Calu3 (cell line): ENCODE results near the gene LETM1. TPM values are rescaled to one million over a fixed set of nuclear protein-coding genes. Genes with fewer than 3 reads are reported as not detected.

ENCODE experiments used
- BruUV-seq: library from RNA; stranded (reverse); fragments of 400-500 nt; replicated peaks from 2 replicates; lab custom pipeline; 2021; lab: Mats Ljungman, UMichigan
- CTCF ChIA-PET: fragments of 300-600 bp; sonication (Branson Sonifier 250); formaldehyde crosslinking; loops from one replicate; lab custom pipeline; 2022; ENCODE audit warnings: antibody characterized with exemption; lab: Charles Lee
- DNase-seq: peaks from one replicate; pipeline ENCODE4 v3.0.0; 2022
- H3K27ac Mint-ChIP-seq: one replicate; pipeline ENCODE4 v1.8.0; 2022; ENCODE audit warnings: mixed read lengths; ENCODE audit not compliant: unreplicated experiment
- H3K27me3 Mint-ChIP-seq: one replicate; pipeline ENCODE4 v1.8.0; 2022; ENCODE audit warnings: mixed read lengths; ENCODE audit not compliant: unreplicated experiment
- H3K36me3 Mint-ChIP-seq: one replicate; pipeline ENCODE4 v1.8.0; 2022; ENCODE audit warnings: mild to moderate bottlenecking, moderate library complexity, mixed read lengths; ENCODE audit not compliant: insufficient read depth, unreplicated experiment
- H3K4me1 Mint-ChIP-seq: one replicate; pipeline ENCODE4 v1.8.0; 2022; ENCODE audit warnings: mild to moderate bottlenecking, low read depth, mixed read lengths; ENCODE audit not compliant: unreplicated experiment
- H3K4me3 Mint-ChIP-seq: one replicate; pipeline ENCODE4 v1.8.0; 2022; ENCODE audit warnings: mild to moderate bottlenecking, low read depth, moderate library complexity, mixed read lengths; ENCODE audit not compliant: unreplicated experiment
- H3K9me3 Mint-ChIP-seq: one replicate; pipeline ENCODE4 v1.8.0; 2022; ENCODE audit warnings: low read depth, mixed read lengths; ENCODE audit not compliant: unreplicated experiment
- intact Hi-C: fragments of 100-400 bp; cut with micrococcal nuclease; formaldehyde crosslinking; loops from one replicate; pipeline ENCODE4 v1.10.0; 2022; ENCODE audit not compliant: unreplicated experiment
- total RNA-seq: library from RNA; stranded (reverse); gene quantifications from 2 replicates; pipeline ENCODE4 v1.2.3, GENCODE V29; 2022
- TF ChIP-seq, protein P1 (sequence below): fragments of 200-600 bp; IDR thresholded peaks from one replicate; pipeline ENCODE4 v1.8.0; 2022; ENCODE audit warnings: antibody characterized with exemption; ENCODE audit not compliant: unreplicated experiment

LETM1 gene
- total RNA-seq, 1 experiment from 2014 or later, result 47.2 TPM

DNA sequence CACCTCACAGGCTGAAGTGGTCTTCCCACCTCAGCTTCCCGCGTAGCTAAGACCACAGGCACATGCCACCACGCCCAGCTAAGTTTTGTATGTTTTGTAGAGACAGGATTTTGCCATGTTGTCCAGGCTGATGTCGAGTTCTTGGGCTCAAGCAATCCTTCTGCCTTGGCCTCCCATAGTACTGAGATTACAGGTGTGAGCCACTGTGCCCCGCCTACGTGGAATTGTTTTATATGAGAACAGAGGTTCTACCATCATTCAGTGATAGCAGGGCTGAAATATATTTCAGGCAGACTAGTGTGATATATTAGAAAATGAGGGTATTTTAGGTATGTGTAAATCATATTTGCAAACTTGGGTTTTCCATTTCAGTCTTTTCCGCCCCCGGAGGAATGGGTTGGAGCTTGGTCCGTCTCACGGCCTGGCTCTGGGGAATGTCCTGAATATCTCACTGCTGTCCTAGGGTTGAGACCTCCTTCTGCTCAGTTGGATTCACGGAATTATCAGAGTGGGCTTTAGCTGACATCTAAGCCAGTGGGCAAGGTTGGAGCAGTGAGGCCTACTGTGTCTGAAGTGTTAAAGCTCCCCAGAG, 35.1 kb upstream of the LETM1 start:
- H3K27ac Mint-ChIP-seq, result no peak overlapping the region
- no peaks in the 10 kb centered on the region for H3K4me1 Mint-ChIP-seq
- no peak for DNase-seq
- H3K9me3 Mint-ChIP-seq, result no peaks in the 10 kb centered on the region
- TF ChIP-seq, protein P1, sequence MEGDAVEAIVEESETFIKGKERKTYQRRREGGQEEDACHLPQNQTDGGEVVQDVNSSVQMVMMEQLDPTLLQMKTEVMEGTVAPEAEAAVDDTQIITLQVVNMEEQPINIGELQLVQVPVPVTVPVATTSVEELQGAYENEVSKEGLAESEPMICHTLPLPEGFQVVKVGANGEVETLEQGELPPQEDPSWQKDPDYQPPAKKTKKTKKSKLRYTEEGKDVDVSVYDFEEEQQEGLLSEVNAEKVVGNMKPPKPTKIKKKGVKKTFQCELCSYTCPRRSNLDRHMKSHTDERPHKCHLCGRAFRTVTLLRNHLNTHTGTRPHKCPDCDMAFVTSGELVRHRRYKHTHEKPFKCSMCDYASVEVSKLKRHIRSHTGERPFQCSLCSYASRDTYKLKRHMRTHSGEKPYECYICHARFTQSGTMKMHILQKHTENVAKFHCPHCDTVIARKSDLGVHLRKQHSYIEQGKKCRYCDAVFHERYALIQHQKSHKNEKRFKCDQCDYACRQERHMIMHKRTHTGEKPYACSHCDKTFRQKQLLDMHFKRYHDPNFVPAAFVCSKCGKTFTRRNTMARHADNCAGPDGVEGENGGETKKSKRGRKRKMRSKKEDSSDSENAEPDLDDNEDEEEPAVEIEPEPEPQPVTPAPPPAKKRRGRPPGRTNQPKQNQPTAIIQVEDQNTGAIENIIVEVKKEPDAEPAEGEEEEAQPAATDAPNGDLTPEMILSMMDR, result no peak
- intact Hi-C loops, result no loop called here
- no peak overlapping the region for H3K4me3 Mint-ChIP-seq
- H3K36me3 Mint-ChIP-seq, result no peaks in the 10 kb centered on the region
- CTCF ChIA-PET, result no interaction called here
- no peaks in the 10 kb centered on the region for H3K27me3 Mint-ChIP-seq
- no TSS peak for BruUV-seq

DNA sequence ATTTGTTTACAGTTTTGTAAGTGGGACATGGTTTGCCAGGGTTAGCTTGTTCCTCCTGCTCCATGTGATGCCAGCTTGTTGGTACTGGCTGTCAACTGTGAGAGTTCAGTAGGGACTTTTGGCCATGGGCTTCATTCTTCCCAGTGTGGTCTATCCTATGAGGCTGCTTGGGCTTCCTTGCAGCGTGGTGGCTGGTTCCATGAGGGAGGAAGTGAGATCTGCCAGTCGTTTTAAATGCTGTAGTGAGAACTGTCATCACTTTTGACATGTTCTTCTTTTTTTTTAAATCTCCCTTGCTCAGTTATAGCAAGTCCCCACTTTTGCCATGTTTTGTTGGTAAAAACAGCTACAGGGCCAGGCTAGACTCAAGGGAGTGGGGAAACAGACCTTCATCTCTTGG, 31.1 kb upstream of the LETM1 start:
- Mint-ChIP-seq H3K36me3 (no peaks in the 10 kb centered on the region), H3K4me1 (no peaks in the 10 kb centered on the region), H3K27me3 (no peaks in the 10 kb centered on the region), H3K27ac (no peak overlapping the region), H3K9me3 (no peaks in the 10 kb centered on the region), H3K4me3 (no peak overlapping the region)
- no TSS peak for BruUV-seq
- DNase-seq, result no peak
- TF ChIP-seq, protein P1, result no peak
- intact Hi-C loops, result no loop called here
- CTCF ChIA-PET, result interaction anchor here (1.5 kb wide), 1 partner anchor 24 kb away, joined by 3 read pairs; no protein-coding TSS in a partner anchor

DNA sequence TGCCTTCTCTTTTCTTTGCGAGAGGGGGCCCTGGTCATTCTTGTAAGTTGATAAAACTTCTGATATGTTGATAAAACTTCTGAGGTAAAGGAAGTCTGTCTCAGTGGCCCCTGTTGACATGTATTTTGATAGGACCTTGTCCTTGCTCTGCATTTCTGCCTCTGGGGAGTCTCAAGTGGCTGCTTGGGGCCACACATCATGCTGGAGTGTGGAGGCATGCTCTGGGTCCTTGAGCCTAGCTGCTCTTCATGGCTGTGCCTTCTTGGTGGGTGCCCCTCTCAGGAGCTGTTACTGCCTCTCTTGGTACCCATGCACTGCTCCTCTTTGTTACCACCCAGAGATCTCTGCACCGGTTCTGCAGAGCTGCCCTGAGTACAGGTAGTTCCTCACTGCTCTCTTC, 29.5 kb upstream of the LETM1 start:
- peaks cover 5% of the 10 kb centered on the region for H3K4me1 Mint-ChIP-seq
- no peak overlapping the region for H3K27ac Mint-ChIP-seq
- TF ChIP-seq, protein P1, result no peak
- CTCF ChIA-PET, result no interaction called here
- H3K4me3 Mint-ChIP-seq, result no peak overlapping the region
- no peaks in the 10 kb centered on the region for H3K36me3 Mint-ChIP-seq
- H3K27me3 Mint-ChIP-seq, result no peaks in the 10 kb centered on the region
- intact Hi-C loops, result no loop called here
- no peak for DNase-seq
- H3K9me3 Mint-ChIP-seq, result no peaks in the 10 kb centered on the region
- no TSS peak for BruUV-seq

DNA sequence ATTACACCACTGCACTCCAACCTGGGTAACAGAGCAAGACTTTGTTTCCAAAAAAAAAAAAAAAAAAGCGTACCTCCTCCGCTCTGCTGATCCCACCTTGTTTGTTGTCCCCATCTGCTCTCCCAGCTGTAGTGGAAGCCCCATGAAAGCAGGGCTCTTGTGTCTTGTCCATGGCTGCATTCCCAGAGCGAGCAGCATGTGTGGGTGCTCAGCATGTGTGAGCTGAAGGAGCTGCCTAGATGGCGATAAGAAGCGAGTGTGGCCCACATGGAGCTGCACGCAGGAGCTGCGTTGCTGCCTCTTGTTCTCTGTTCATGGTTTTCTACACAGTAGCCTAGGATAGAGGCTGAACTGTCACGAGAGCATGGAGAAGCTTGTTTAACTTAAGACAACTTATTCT, 27.6 kb upstream of the LETM1 start:
- Mint-ChIP-seq H3K27me3 (no peaks in the 10 kb centered on the region), H3K27ac (no peak overlapping the region), H3K4me3 (no peak overlapping the region), H3K4me1 (peaks cover 20% of the 10 kb centered on the region), H3K36me3 (no peaks in the 10 kb centered on the region), H3K9me3 (no peaks in the 10 kb centered on the region)
- intact Hi-C loops, result no loop called here
- TF ChIP-seq, protein P1, result no peak
- CTCF ChIA-PET, result interaction anchor here (0.7 to 1.0 kb wide), 2 partner anchors 10 to 11 kb away, joined by 7 read pairs; no protein-coding TSS in a partner anchor
- BruUV-seq, result no TSS peak
- no peak for DNase-seq
